ENCODE measurements around the gene TAP2. TPM values are rescaled to one million over a fixed set of nuclear protein-coding genes. Genes with fewer than 3 reads are reported as not detected.
A peak's percentile ranks its signal among the peaks of the same experiment; 100 is the strongest.
"Not testable (repeated sequence)": the region's sequence is repeated elsewhere in the genome, so short reads cannot be mapped to it uniquely, and the experiment has no call there.

Gene TAP2
- total RNA-seq, 2 experiments from 2014 or later = 96.4 to 108 TPM

DNA sequence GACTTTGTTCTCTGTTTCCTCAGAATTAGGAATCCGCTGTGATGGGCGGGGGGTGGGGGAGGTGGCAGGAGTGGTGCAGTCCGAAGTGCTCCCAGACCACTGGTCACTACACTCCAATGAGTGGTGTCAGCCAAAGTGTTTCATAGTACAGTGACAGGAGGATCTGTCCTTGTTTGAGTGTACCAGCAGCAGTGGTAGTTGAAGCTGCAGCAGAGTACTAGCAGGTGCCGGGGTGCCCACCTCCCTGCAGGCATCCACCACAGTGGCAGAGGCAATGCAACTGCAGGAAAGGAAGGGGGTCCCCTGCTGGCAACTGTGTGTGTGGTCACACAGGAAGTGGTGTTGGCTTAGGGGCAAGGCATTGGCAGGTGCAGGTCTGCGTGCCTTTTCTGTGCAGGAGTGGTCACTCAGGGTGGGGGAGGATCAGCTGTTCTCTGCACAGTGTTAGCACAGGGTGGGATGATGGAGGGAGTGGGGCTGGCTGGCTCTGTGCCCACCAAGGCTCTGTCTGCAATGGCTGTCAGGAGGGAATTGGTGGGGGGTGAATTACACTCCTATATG is 31.4 kb downstream of the TAP2 start:
- Histone ChIP-seq H3K9me3 (ENCODE audit: low read length) (no peaks in the 10 kb centered on the region; the same call in 1 of the 2 replicates), H2AFZ (ENCODE audit: low read length) (no peak overlapping the region), H3K4me2 (ENCODE audit: low read length) (no peak overlapping the region), H3K79me2 (ENCODE audit: insufficient read depth, low read depth, low read length) (no peaks in the 10 kb centered on the region), H3K4me3 (ENCODE audit: low read depth, low read length, poor library complexity, severe bottlenecking) (no peak overlapping the region), H4K20me1 (ENCODE audit: insufficient read depth, low read length) (no peaks in the 10 kb centered on the region), H3K9me2 (ENCODE audit: insufficient read depth, low read length) (no peaks in the 10 kb centered on the region), H3K36me3 (ENCODE audit: insufficient read depth, low read length) (peaks cover 36% of the 10 kb centered on the region), H3K4me1 (ENCODE audit: insufficient read depth, low read length, poor library complexity, severe bottlenecking) (peaks cover 13% of the 10 kb centered on the region), H3K27ac (ENCODE audit: low read depth, low read length, poor library complexity, severe bottlenecking) (no peak overlapping the region)
- CTCF ChIA-PET (ENCODE audit: unreplicated experiment) = no interaction called here
- BruUV-seq (replicated peaks) = no TSS peak
- intact Hi-C loops (cut with micrococcal nuclease; ENCODE audit: unreplicated experiment) = no loop called here
- peak; percentile 40 for DNase-seq (ENCODE audit: low spot score)
- POLR2A ChIA-PET = interaction anchor here (0.7 kb wide), 1 partner anchor 121 kb away, joined by 4 read pairs; no protein-coding TSS in a partner anchor
- TF ChIP-seq, protein P1, sequence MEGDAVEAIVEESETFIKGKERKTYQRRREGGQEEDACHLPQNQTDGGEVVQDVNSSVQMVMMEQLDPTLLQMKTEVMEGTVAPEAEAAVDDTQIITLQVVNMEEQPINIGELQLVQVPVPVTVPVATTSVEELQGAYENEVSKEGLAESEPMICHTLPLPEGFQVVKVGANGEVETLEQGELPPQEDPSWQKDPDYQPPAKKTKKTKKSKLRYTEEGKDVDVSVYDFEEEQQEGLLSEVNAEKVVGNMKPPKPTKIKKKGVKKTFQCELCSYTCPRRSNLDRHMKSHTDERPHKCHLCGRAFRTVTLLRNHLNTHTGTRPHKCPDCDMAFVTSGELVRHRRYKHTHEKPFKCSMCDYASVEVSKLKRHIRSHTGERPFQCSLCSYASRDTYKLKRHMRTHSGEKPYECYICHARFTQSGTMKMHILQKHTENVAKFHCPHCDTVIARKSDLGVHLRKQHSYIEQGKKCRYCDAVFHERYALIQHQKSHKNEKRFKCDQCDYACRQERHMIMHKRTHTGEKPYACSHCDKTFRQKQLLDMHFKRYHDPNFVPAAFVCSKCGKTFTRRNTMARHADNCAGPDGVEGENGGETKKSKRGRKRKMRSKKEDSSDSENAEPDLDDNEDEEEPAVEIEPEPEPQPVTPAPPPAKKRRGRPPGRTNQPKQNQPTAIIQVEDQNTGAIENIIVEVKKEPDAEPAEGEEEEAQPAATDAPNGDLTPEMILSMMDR (conservative IDR thresholded peaks at IDR 0.05; ENCODE audit: low read length) = no peak
- no peak for TF ChIP-seq EZH2phosphoT487 (IDR thresholded peaks at IDR 0.05; ENCODE audit: borderline replicate concordance, low read depth, low read length)

DNA sequence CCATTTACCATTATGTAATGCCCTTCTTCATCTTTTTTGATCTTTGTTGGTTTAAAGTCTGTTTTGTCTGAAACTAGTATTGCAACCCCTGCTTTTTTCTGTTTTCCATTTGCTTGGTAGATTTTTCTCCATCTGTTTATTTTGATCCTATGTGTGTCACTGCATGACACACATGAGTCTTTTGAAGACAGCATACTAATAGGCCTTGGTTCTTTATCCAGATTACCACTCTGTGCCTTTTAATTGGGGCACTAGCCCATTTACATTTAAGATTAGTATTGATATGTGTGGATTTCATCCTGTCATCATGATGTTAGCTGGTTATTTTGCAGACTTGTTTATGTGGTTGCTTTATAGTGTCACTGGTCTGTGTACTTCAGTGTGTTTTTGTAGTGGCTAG is 33.1 kb downstream of the TAP2 start:
- H3K79me2 ChIP-seq (ENCODE audit: insufficient read depth, low read depth, low read length); H2AFZ ChIP-seq (ENCODE audit: low read length); intact Hi-C loops (cut with micrococcal nuclease; ENCODE audit: unreplicated experiment); H3K4me3 ChIP-seq (ENCODE audit: low read depth, low read length, poor library complexity, severe bottlenecking); H3K9me3 ChIP-seq (ENCODE audit: low read length); H3K9me2 ChIP-seq (ENCODE audit: insufficient read depth, low read length); CTCF ChIA-PET (ENCODE audit: unreplicated experiment); DNase-seq (ENCODE audit: low spot score); H4K20me1 ChIP-seq (ENCODE audit: insufficient read depth, low read length); BruUV-seq (replicated peaks); H3K4me2 ChIP-seq (ENCODE audit: low read length); H3K27ac ChIP-seq (ENCODE audit: low read depth, low read length, poor library complexity, severe bottlenecking): not testable (repeated sequence)
- H3K4me1 ChIP-seq (ENCODE audit: insufficient read depth, low read length, poor library complexity, severe bottlenecking) = peaks cover 12% of the 10 kb centered on the region
- H3K36me3 ChIP-seq (ENCODE audit: insufficient read depth, low read length) = peaks cover 31% of the 10 kb centered on the region
- POLR2A ChIA-PET = interaction anchor here (1.0 kb wide), 1 partner anchor 33 kb away, joined by 3 read pairs; the partner anchor contains the start of gene TAP2

DNA sequence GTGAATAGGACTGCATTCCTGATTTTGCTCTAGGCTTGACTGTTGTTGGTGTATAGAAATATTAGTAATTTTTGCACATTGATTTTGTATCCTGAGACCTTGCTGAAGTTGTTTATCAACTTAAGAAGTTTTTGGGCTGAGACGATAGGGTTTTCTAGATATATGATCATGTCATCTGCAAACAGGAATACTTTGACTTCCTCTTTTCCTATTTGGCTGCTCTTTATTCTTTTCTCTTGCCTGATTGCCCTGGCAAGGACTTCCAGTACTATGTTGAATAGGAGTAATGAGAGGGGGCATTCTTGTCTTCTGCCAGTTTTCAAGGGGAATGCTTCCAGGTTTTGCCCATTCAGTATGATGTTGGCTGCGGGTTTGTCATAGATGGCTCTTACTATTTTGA is 35.1 kb downstream of the TAP2 start:
- peaks cover 17% of the 10 kb centered on the region; the same call in 1 of the 2 replicates for H3K9me3 ChIP-seq (ENCODE audit: low read length)
- H3K4me3 ChIP-seq (ENCODE audit: low read depth, low read length, poor library complexity, severe bottlenecking) = no peak overlapping the region
- H3K36me3 ChIP-seq (ENCODE audit: insufficient read depth, low read length) = peaks cover 21% of the 10 kb centered on the region
- no peak for DNase-seq (ENCODE audit: low spot score)
- no peaks in the 10 kb centered on the region for H3K9me2 ChIP-seq (ENCODE audit: insufficient read depth, low read length)
- CTCF ChIA-PET (ENCODE audit: unreplicated experiment) = no interaction called here
- TF ChIP-seq, protein P1 (conservative IDR thresholded peaks at IDR 0.05; ENCODE audit: low read length) = no peak
- no peak for TF ChIP-seq EZH2phosphoT487 (IDR thresholded peaks at IDR 0.05; ENCODE audit: borderline replicate concordance, low read depth, low read length)
- POLR2A ChIA-PET = interaction anchor here (0.6 kb wide), 1 partner anchor 20 kb away, joined by 5 read pairs; no protein-coding TSS in a partner anchor
- H3K27ac ChIP-seq (ENCODE audit: low read depth, low read length, poor library complexity, severe bottlenecking) = no peak overlapping the region
- no peak overlapping the region for H3K4me2 ChIP-seq (ENCODE audit: low read length)
- intact Hi-C loops (cut with micrococcal nuclease; ENCODE audit: unreplicated experiment) = no loop called here
- BruUV-seq (replicated peaks) = no TSS peak
- H3K4me1 ChIP-seq (ENCODE audit: insufficient read depth, low read length, poor library complexity, severe bottlenecking) = peaks cover 13% of the 10 kb centered on the region
- H2AFZ ChIP-seq (ENCODE audit: low read length) = no peak overlapping the region
- H3K79me2 ChIP-seq (ENCODE audit: insufficient read depth, low read depth, low read length) = no peaks in the 10 kb centered on the region
- no peaks in the 10 kb centered on the region for H4K20me1 ChIP-seq (ENCODE audit: insufficient read depth, low read length)
